ENCODE measurements around the gene ZNF569. TPM values are rescaled to one million over a fixed set of nuclear protein-coding genes. Genes with fewer than 3 reads are reported as not detected.
"Not testable (repeated sequence)": the region's sequence is repeated elsewhere in the genome, so short reads cannot be mapped to it uniquely, and the experiment has no call there.

The ZNF569 gene
- total RNA-seq, 2 donors from 2014 or later: 3.1 to 5.1 TPM

DNA sequence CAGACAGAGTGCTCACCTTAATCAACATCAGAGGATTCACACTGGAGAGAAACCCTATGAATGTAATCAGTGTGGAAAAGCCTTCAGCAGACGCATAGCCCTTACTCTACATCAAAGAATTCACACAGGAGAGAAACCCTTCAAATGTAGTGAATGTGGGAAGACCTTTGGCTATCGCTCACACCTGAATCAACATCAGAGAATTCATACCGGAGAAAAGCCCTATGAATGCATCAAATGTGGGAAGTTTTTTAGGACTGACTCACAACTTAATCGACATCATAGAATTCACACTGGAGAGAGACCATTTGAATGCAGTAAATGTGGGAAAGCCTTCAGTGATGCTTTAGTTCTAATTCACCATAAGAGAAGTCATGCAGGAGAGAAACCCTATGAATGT is 78.0 kb downstream of the ZNF569 start:
- Histone ChIP-seq H3K27ac (no peak overlapping the region), H3K36me3 (peaks cover 60% of the 10 kb centered on the region), H3K27me3 (no peaks in the 10 kb centered on the region), H3K4me3 (no peak overlapping the region), H3K9me3 (peaks cover 42 to 99% of the 10 kb centered on the region in 2 donors), H3K4me1 (no peaks in the 10 kb centered on the region)
- no peak for TF ChIP-seq CTCF (IDR thresholded peaks at IDR 0.05)
- no peak for DNase-seq (ENCODE audit: low spot score)

DNA sequence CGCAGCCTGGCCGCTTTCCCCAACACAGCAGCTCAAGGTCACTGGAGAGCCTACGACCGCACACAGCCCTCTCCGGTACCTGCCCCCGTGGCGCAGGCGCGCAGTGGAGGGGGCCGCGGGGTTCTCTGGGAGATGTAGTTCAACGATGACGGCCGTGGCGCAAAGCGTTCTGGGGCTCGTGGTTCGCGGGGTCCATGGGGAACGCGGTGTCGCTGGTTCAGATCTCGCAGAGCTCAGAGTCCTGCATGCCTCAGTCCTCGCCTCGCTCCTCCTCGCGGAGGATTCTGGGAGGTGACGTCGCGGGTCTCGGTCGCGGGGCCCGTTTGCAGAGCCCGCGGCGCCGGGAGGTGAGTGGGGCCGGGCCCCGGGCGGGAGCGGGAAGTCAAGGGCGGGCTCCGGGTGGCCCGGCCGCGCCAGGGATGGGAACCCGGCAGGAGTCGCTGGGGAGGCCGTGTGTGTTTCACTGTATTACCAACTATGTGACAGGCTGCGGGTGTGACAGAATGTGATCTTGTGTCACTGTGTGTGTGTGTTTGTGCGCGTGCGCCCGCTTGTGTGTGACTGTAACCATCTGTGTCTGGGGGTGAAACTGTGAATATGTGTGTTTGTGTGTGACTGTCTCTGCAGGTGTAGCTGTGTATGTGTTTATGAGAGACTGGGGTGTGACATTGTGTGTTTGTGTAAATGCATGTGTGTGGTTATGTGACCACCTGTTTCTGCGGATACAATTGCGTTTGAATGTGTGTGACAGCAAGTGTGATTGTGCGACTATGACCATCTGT is 96.2 kb downstream of the ZNF569 start, which contains the start of gene ZNF527:
ZNF527 (plus strand) TSS at position 220 of the 782 bp plus-strand sequence. CDS start 3,100 bp downstream, outside the sequence.
- no peaks in the 10 kb centered on the region for H3K9me3 ChIP-seq
- H3K4me1 ChIP-seq: peaks cover 0 to 11% of the 10 kb centered on the region in 2 donors
- H3K27ac ChIP-seq: peak within 1 kb of the TSS; percentile 90 to 92
- peak in 1 of 2 donors; percentile 40 for TF ChIP-seq CTCF (IDR thresholded peaks at IDR 0.05)
- H3K27me3 ChIP-seq: no peaks in the 10 kb centered on the region
- peaks cover 18% of the 10 kb centered on the region for H3K36me3 ChIP-seq
- H3K4me3 ChIP-seq: peak within 1 kb of the TSS; percentile 63 to 70
- peak; percentile 98 for DNase-seq (ENCODE audit: low spot score)

DNA sequence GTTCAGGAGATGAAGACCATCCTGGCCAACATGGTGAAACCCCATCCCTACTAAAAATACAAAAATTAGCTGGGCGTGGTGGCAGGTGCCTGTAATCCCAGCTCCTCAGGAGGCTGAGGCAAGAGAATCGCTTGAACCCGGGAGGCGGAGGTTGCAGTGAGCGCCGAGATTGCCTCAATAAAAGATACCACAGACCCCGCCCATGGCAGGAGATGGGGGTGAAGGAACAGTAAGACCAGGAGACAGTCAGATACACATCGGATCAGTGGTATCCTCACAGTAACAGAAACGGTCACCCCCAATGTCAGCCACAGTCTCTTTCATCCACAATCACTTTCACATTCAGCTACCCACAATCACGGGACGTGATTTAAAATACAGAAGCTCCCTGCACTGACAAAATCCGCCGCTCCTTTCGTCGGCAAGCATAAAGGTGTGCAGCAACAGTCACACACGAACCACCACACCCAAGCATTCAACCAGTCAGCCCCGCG is 96.8 kb downstream of the ZNF569 start:
- H3K27me3 ChIP-seq, H3K9me3 ChIP-seq: not testable (repeated sequence)
- H3K4me3 ChIP-seq: peak overlapping the region; percentile 63 to 70
- peak; percentile 57 for DNase-seq (ENCODE audit: low spot score)
- H3K36me3 ChIP-seq: peaks cover 12% of the 10 kb centered on the region
- H3K4me1 ChIP-seq: peaks cover 0 to 11% of the 10 kb centered on the region in 2 donors
- peak overlapping the region; percentile 90 to 92 for H3K27ac ChIP-seq

DNA sequence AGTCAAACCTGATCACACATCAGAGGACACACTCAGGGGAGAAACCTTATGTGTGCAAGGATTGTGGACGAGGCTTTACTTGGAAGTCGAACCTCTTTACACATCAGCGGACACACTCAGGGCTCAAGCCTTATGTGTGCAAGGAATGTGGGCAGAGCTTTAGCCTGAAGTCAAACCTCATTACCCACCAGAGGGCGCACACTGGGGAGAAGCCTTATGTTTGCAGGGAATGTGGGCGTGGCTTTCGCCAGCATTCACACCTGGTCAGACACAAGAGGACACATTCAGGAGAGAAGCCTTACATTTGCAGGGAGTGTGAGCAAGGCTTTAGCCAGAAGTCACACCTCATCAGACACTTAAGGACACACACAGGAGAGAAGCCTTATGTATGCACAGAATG is 104.5 kb downstream of the ZNF569 start:
- Histone ChIP-seq H3K27me3 (no peaks in the 10 kb centered on the region), H3K9me3 (peaks cover 0 to 11% of the 10 kb centered on the region in 2 donors), H3K36me3 (peaks cover 50% of the 10 kb centered on the region), H3K4me1 (no peaks in the 10 kb centered on the region), H3K4me3 (no peak overlapping the region), H3K27ac (no peak overlapping the region)
- no peak for TF ChIP-seq CTCF (IDR thresholded peaks at IDR 0.05)
- DNase-seq (ENCODE audit: low spot score): no peak

DNA sequence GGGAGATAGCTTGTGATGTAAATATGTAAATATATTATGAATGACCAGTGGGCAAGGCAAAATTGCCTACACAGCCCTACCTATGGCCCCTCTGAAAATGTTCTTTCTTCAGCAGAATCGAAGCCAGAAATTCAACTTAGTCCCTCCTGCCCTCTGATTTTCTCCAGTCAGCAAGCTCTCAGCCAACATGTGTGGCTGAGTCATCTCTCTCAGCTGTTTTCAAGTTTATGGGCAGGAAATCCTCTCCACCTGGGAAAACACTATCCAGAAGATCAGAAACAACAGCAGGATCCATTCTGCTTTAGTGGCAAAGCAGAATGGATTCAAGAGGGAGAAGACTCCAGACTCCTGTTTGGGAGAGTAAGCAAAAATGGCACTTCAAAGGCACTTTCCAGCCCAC is 105.2 kb downstream of the ZNF569 start:
- H3K36me3 ChIP-seq: peaks cover 56% of the 10 kb centered on the region
- no peak overlapping the region for H3K4me3 ChIP-seq
- no peak for DNase-seq (ENCODE audit: low spot score)
- H3K27me3 ChIP-seq: no peaks in the 10 kb centered on the region
- no peak for TF ChIP-seq CTCF (IDR thresholded peaks at IDR 0.05)
- H3K4me1 ChIP-seq: no peaks in the 10 kb centered on the region
- H3K9me3 ChIP-seq: peaks cover 0 to 11% of the 10 kb centered on the region in 2 donors
- H3K27ac ChIP-seq: no peak overlapping the region

Other genes with a start within 250 kb of the ZNF569 start
- 1 to 10 TPM; 5.3 to 8.3 TPM for gene ZNF383, start 249.2 kb downstream of the ZNF569 start, total RNA-seq
- gene ZNF527, start 96.3 kb downstream of the ZNF569 start, total RNA-seq: 1 to 10 TPM; 6.9 to 7.3 TPM
- 1 to 10 TPM; 6.6 to 7.8 TPM for gene ZNF570, start 1.9 kb upstream of the ZNF569 start, total RNA-seq
- 1 to 10 TPM; 3.4 to 3.5 TPM for gene ZNF793, start 39.5 kb upstream of the ZNF569 start, total RNA-seq
- 1 to 10 TPM; 2.3 to 2.7 TPM for gene ZNF571, start 127.3 kb upstream of the ZNF569 start, total RNA-seq
- 1 to 10 TPM; 2.6 to 3.7 TPM for gene ZNF540, start 127.4 kb upstream of the ZNF569 start, total RNA-seq
- 1 to 10 TPM; 3.5 to 5.0 TPM for gene ZFP30, start 188.0 kb upstream of the ZNF569 start, total RNA-seq